SK-N-SH (cell line): ENCODE results near the gene PPP2R3A. TPM values are rescaled to one million over a fixed set of nuclear protein-coding genes. Genes with fewer than 3 reads are reported as not detected.

Source experiments
- CTCF ChIA-PET: fragments of 300-600, 350-600 bp; formaldehyde crosslinking; extraction: SDS; loops from one replicate; lab custom pipeline; 2021; lab: Yijun Ruan, JAX
- POLR2A ChIA-PET: fragments of 350-600 bp; sonication (Branson Sonifier 250); formaldehyde crosslinking; extraction: SDS; loops from one replicate; lab custom pipeline; 2020; ENCODE audit warnings: antibody characterized with exemption, inconsistent platforms; lab: Yijun Ruan, JAX
- DNase-seq: peaks from one replicate; pipeline ENCODE4 v3.0.0; 2012
- H2AFZ ChIP-seq: fragments of 200-600 bp; sonication (generic); 2 replicates; pipeline ENCODE4 v1.8.1; 2016; ENCODE audit warnings: antibody characterized with exemption, mild to moderate bottlenecking, low read depth
- H3F3A ChIP-seq: fragments of 200-600 bp; sonication (generic); replicated peaks from 2 replicates; pipeline ENCODE3; 2016; ENCODE audit warnings: antibody characterized with exemption, mild to moderate bottlenecking; ENCODE audit not compliant: insufficient read depth
- H3K27ac ChIP-seq, 2 experiments: fragments of 200-500 bp in 1 of 2; fragments of 200-600 bp in 1 of 2; sonication (Bioruptor generic) in 1 of 2; sonication (generic), shearing (Covaris generic) in 1 of 2; 2 replicates each; pipeline versions ENCODE4 v1.5.1 to v1.6.1; 2014 to 2016; ENCODE audit warnings: low read depth in 2 of 2, inconsistent platforms in 1 of 2, low read length in 1 of 2, mild to moderate bottlenecking in 1 of 2, mixed read lengths in 1 of 2
- H3K27me3 ChIP-seq: fragments of 200-600 bp; sonication (generic), shearing (Covaris generic); 2 replicates; pipeline ENCODE4 v1.6.1; 2016; ENCODE audit warnings: mixed run types; ENCODE audit not compliant: insufficient read depth
- H3K36me3 ChIP-seq, 2 experiments: fragments of 200-500 bp in 1 of 2; fragments of 200-600 bp in 1 of 2; sonication (Bioruptor generic) in 1 of 2; sonication (generic) in 1 of 2; replicated peaks in 1 of 2; 2 replicates each; pipeline versions ENCODE3 to v1.5.1; 2014 to 2016; ENCODE audit warnings: low read length in 1 of 2, mild to moderate bottlenecking in 1 of 2; ENCODE audit not compliant: insufficient read depth in 2 of 2, control insufficient read depth in 1 of 2
- H3K4me1 ChIP-seq, 2 experiments: fragments of 200-500 bp in 1 of 2; fragments of 200-600 bp in 1 of 2; sonication (Bioruptor generic) in 1 of 2; sonication (generic), shearing (Covaris generic) in 1 of 2; 2 replicates each; pipeline versions ENCODE4 v1.5.1 to v1.6.1; 2014 to 2016; ENCODE audit warnings: low read depth in 1 of 2, low read length in 1 of 2, mixed run types in 1 of 2; ENCODE audit not compliant: insufficient read depth in 2 of 2, control insufficient read depth in 1 of 2
- H3K4me2 ChIP-seq: fragments of 200-600 bp; sonication (generic), shearing (Covaris generic); 2 replicates; pipeline ENCODE4 v1.6.1; 2017; ENCODE audit warnings: mixed run types
- H3K4me3 ChIP-seq, 2 experiments: fragments of 200-500 bp in 1 of 2; fragments of 200-600 bp in 1 of 2; sonication (Bioruptor generic) in 1 of 2; sonication (generic), shearing (Covaris generic) in 1 of 2; 2 replicates each; pipeline versions ENCODE4 v1.5.1 to v1.8.1; 2014 to 2016; ENCODE audit warnings: low read depth in 2 of 2, inconsistent platforms in 1 of 2, low read length in 1 of 2, mild to moderate bottlenecking in 1 of 2, mixed read lengths in 1 of 2, moderate library complexity in 1 of 2
- H3K79me2 ChIP-seq: fragments of 200-600 bp; sonication (generic); 2 replicates; pipeline ENCODE4 v1.8.1; 2017; ENCODE audit warnings: mild to moderate bottlenecking; ENCODE audit not compliant: insufficient read depth
- H3K9ac ChIP-seq: fragments of 200-600 bp; sonication (generic); 2 replicates; pipeline ENCODE4 v1.6.1; 2017; ENCODE audit warnings: mixed run types
- H3K9me2 ChIP-seq: fragments of 200-600 bp; sonication (generic); 2 replicates; pipeline ENCODE4 v1.6.1; 2017; ENCODE audit warnings: mixed run types
- H3K9me3 ChIP-seq: fragments of 200-600 bp; sonication (generic); 2 replicates; pipeline ENCODE4 v1.6.1; 2017; ENCODE audit warnings: mixed run types, mild to moderate bottlenecking, moderate library complexity
- H4K20me1 ChIP-seq: fragments of 200-600 bp; sonication (generic); 2 replicates; pipeline ENCODE4 v1.6.1; 2017; ENCODE audit warnings: mild to moderate bottlenecking, mixed run types; ENCODE audit not compliant: insufficient read depth
- CHD2 ChIP-seq: fragments of 150-350 bp; IDR thresholded peaks from 2 replicates; pipeline ENCODE4 v1.6.1; 2018; ENCODE audit warnings: low read length; ENCODE audit not compliant: partially characterized antibody
- CTCF ChIP-seq: fragments of 200-600 bp; sonication (generic); IDR thresholded peaks from 2 replicates; pipeline ENCODE4 v1.6.1; 2017; ENCODE audit warnings: antibody characterized with exemption, mild to moderate bottlenecking, moderate library complexity
- GATA2 ChIP-seq: sonication (generic); formaldehyde crosslinking; IDR thresholded peaks from 2 replicates; pipeline ENCODE4 v1.5.0; 2020; ENCODE audit warnings: mild to moderate bottlenecking, missing genetic modification reagents
- JUND ChIP-seq: IDR thresholded peaks from 2 replicates; pipeline ENCODE4 v1.4.0; 2012
- MEF2A ChIP-seq: IDR thresholded peaks from 2 replicates; pipeline ENCODE4 v1.4.0; 2012; ENCODE audit warnings: low read depth, borderline replicate concordance
- NRF1 ChIP-seq: IDR thresholded peaks from 2 replicates; pipeline ENCODE4 v1.6.1; 2012; ENCODE audit warnings: low read depth, mild to moderate bottlenecking, low read length
- PBX3 ChIP-seq: IDR thresholded peaks from 2 replicates; pipeline ENCODE4; 2012
- RAD21 ChIP-seq: IDR thresholded peaks from 2 replicates; pipeline ENCODE4 v1.6.1; 2012; ENCODE audit warnings: mild to moderate bottlenecking, low read length
- REST ChIP-seq: IDR thresholded peaks from 2 replicates; pipeline ENCODE4 v1.6.1; 2012; ENCODE audit warnings: mild to moderate bottlenecking, low read depth, low read length, moderate library complexity
- RFX5 ChIP-seq: IDR thresholded peaks from 2 replicates; pipeline ENCODE4 v1.6.1; 2012; ENCODE audit warnings: mild to moderate bottlenecking, improper control_type of control experiment, low read length
- SMC3 ChIP-seq: IDR thresholded peaks from 2 replicates; pipeline ENCODE4 v1.6.1; 2012; ENCODE audit warnings: low read depth, low read length, improper control_type of control experiment
- TCF12 ChIP-seq: IDR thresholded peaks from 2 replicates; pipeline ENCODE4 v1.4.0; 2012
- TEAD4 ChIP-seq: IDR thresholded peaks from 2 replicates; pipeline ENCODE4 v1.4.0; 2012; ENCODE audit warnings: mild to moderate bottlenecking, borderline replicate concordance; ENCODE audit not compliant: insufficient read depth
- USF2 ChIP-seq: fragments of 150-350 bp; IDR thresholded peaks from 2 replicates; pipeline ENCODE4 v1.6.1; 2017; ENCODE audit warnings: antibody characterized with exemption, low read length, low read depth, borderline replicate concordance
- whole genome bisulfite sequencing: methylation state at CpG from one replicate; pipeline ENCODE4 v1.1.6; 2017; ENCODE audit warnings: low lambda C conversion rate; 5-methylcytosine and 5-hydroxymethylcytosine counted together
- polyA plus RNA-seq, 3 experiments: library from polyadenylated mRNA; depleted of rRNA; stranded (reverse); fragments of >200 nt; gene quantifications; 2 replicates each; pipeline ENCODE4 v1.2.3, GENCODE V29; 2012
- TF ChIP-seq, protein P1 (sequence below): IDR thresholded peaks from 2 replicates; pipeline ENCODE4 v1.4.0; 2012; ENCODE audit warnings: low read depth
- TF ChIP-seq, protein P2 (sequence below): IDR thresholded peaks from 2 replicates; pipeline ENCODE4 v1.4.0; 2012; ENCODE audit warnings: low read depth, borderline replicate concordance

PPP2R3A gene
- polyA plus RNA-seq, 1 of the 3 experiments (the other 2 are of a cell fraction), result 3.9 TPM

- CTCF ChIA-PET, result interaction anchor here (0.6 to 9.7 kb wide), 9 partner anchors 9 to 127 kb away, joined by 3 to 153 read pairs (median 3); no protein-coding TSS in a partner anchor
- POLR2A ChIA-PET, result no interaction called here
- no peak overlapping the region for H2AFZ ChIP-seq
These were observed 46.9 kb upstream of the PPP2R3A start for GRCh38 chr3:135918600-135918999.

More at GRCh38 chr3:135918600-135918999, 46.9 kb upstream of the PPP2R3A start:
- Histone ChIP-seq H4K20me1 (no peaks in the 10 kb centered on the region), H3K9ac (no peak overlapping the region), H3F3A (no peaks in the 10 kb centered on the region), H3K79me2 (no peaks in the 10 kb centered on the region), H3K27me3 (no peaks in the 10 kb centered on the region), H3K9me3 (no peaks in the 10 kb centered on the region), H3K36me3 (no peaks in the 10 kb centered on the region), H3K27ac (no peak overlapping the region), H3K4me2 (no peak overlapping the region)
- TF ChIP-seq CTCF (peak; percentile 67), TCF12 (no peak), MEF2A (no peak), CHD2 (no peak), SMC3 (peak; percentile 62), USF2 (no peak), RFX5 (no peak), NRF1 (no peak), REST (no peak), GATA2 (CRISPR knock-in tag) (no peak), JUND (no peak), TEAD4 (no peak), PBX3 (no peak), RAD21 (peak; percentile 68)
- TF ChIP-seq, protein P1, sequence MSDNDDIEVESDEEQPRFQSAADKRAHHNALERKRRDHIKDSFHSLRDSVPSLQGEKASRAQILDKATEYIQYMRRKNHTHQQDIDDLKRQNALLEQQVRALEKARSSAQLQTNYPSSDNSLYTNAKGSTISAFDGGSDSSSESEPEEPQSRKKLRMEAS, result no peak
- TF ChIP-seq, protein P2, sequence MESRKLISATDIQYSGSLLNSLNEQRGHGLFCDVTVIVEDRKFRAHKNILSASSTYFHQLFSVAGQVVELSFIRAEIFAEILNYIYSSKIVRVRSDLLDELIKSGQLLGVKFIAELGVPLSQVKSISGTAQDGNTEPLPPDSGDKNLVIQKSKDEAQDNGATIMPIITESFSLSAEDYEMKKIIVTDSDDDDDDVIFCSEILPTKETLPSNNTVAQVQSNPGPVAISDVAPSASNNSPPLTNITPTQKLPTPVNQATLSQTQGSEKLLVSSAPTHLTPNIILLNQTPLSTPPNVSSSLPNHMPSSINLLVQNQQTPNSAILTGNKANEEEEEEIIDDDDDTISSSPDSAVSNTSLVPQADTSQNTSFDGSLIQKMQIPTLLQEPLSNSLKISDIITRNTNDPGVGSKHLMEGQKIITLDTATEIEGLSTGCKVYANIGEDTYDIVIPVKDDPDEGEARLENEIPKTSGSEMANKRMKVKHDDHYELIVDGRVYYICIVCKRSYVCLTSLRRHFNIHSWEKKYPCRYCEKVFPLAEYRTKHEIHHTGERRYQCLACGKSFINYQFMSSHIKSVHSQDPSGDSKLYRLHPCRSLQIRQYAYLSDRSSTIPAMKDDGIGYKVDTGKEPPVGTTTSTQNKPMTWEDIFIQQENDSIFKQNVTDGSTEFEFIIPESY, result no peak
- TF ChIP-seq, all 33 proteins: peak for 3
- WGBS, result 23% methylated on average over 1 of the region's 1 CpG
- Histone ChIP-seq H3K9me2 (no peaks in the 10 kb centered on the region), H3K4me3 (no peak overlapping the region), H3K4me1 (no peaks in the 10 kb centered on the region)
- DNase-seq, result peak; percentile 30
